GM19468 (cell line): ENCODE measurements around the gene LMAN1.
A peak's percentile ranks its signal among the peaks of the same experiment; 100 is the strongest.

Experiments
- ATAC-seq: cut with Tn5 transposase; IDR thresholded peaks from one replicate; pipeline ENCODE4 v1.9.1; 2021; ENCODE audit warnings: mild to moderate bottlenecking, moderate library complexity, moderate number of reproducible peaks; ENCODE audit not compliant: unreplicated experiment; ENCODE audit errors: extremely low read depth

Gene LMAN1

GRCh38 chr18:59374128-59374527, 15.1 kb upstream of the LMAN1 start:
- ATAC-seq, result no peak

- no peak for ATAC-seq
Measured at GRCh38 chr18:59372975-59373374, 13.9 kb upstream of the LMAN1 start.

- no peak for ATAC-seq
Measured at GRCh38 chr18:59360381-59360780, 1.3 kb upstream of the LMAN1 start.

- ATAC-seq, result peak; percentile 10
Measured at GRCh38 chr18:59359576-59359952, 499 bp upstream of the LMAN1 start.

GRCh38 chr18:59358414-59358711, 702 bp downstream of the LMAN1 start:
- no peak for ATAC-seq

- ATAC-seq, result no peak
Measured at GRCh38 chr18:59357928-59358327, 1.1 kb downstream of the LMAN1 start.

GRCh38 chr18:59354731-59355130, 4.3 kb downstream of the LMAN1 start:
- ATAC-seq, result no peak

GRCh38 chr18:59353079-59353680, 5.9 kb downstream of the LMAN1 start:
- no peak for ATAC-seq

- no peak for ATAC-seq
Measured at GRCh38 chr18:59352250-59352855, 6.7 kb downstream of the LMAN1 start.

- ATAC-seq, result no peak
Measured at GRCh38 chr18:59345556-59345955, 13.5 kb downstream of the LMAN1 start.

- no peak for ATAC-seq
Measured at GRCh38 chr18:59344996-59345395, 14.1 kb downstream of the LMAN1 start.

GRCh38 chr18:59343926-59344325, 15.1 kb downstream of the LMAN1 start:
- ATAC-seq, result no peak

GRCh38 chr18:59340817-59341216, 18.2 kb downstream of the LMAN1 start:
- no peak for ATAC-seq

GRCh38 chr18:59340312-59340711, 18.8 kb downstream of the LMAN1 start:
- no peak for ATAC-seq

GRCh38 chr18:59332986-59333385, 26.1 kb downstream of the LMAN1 start:
- no peak for ATAC-seq

GRCh38 chr18:59328683-59329082, 30.4 kb downstream of the LMAN1 start:
- ATAC-seq, result no peak

GRCh38 chr18:59325965-59326364, 33.1 kb downstream of the LMAN1 start:
- no peak for ATAC-seq

- no peak for ATAC-seq
Measured at GRCh38 chr18:59324623-59324971, 34.5 kb downstream of the LMAN1 start.

GRCh38 chr18:59323931-59324622, 35.0 kb downstream of the LMAN1 start:
- ATAC-seq, result no peak

- no peak for ATAC-seq
Measured at GRCh38 chr18:59318460-59319050, 40.5 kb downstream of the LMAN1 start, which contains the start of gene CPLX4. Gene CPLX4 (minus strand): TSS chr18:59318649. CDS start chr18:59318462, 187 bp downstream.

GRCh38 chr18:59311631-59312030, 47.4 kb downstream of the LMAN1 start:
- no peak for ATAC-seq

- ATAC-seq, result no peak
Measured at GRCh38 chr18:59308938-59309260, 50.2 kb downstream of the LMAN1 start.
